GM12864 (cell line): ENCODE data around the gene SULT1A2.
"Not testable (repeated sequence)": the region's sequence is repeated elsewhere in the genome, so short reads cannot be mapped to it uniquely, and the experiment has no call there.

Experiments used
- DNase-seq: peaks from one replicate; pipeline ENCODE4 v3.0.0-alpha.2; 2011; ENCODE audit warnings: low read depth
- H3K4me3 ChIP-seq: 2 replicates; pipeline ENCODE4 v1.5.1; 2011; ENCODE audit warnings: mild to moderate bottlenecking, low read depth, low read length, control low read depth
- CTCF ChIP-seq: IDR thresholded peaks from 2 replicates; pipeline ENCODE4 v1.5.1; 2011; ENCODE audit warnings: low read depth, mild to moderate bottlenecking, moderate library complexity, low read length, control low read depth, inconsistent platforms; ENCODE audit errors: missing control alignments

The SULT1A2 gene

GRCh38 chr16:28573738-28574718 lies 22.8 kb downstream of the SULT1A2 start:
- no peak overlapping the region for H3K4me3 ChIP-seq
- DNase-seq = no peak
- no peak for TF ChIP-seq CTCF

- H3K4me3 ChIP-seq = no peak overlapping the region
- no peak for DNase-seq
- TF ChIP-seq CTCF = no peak
Measured at GRCh38 chr16:28572696-28573510, 23.9 kb downstream of the SULT1A2 start.

- TF ChIP-seq CTCF = no peak
- H3K4me3 ChIP-seq = no peak overlapping the region
- no peak for DNase-seq
Measured at GRCh38 chr16:28569968-28570752, 26.7 kb downstream of the SULT1A2 start.

- no peak for DNase-seq
- no peak overlapping the region for H3K4me3 ChIP-seq
- no peak for TF ChIP-seq CTCF
Measured at GRCh38 chr16:28569021-28569420, 27.8 kb downstream of the SULT1A2 start.

GRCh38 chr16:28567292-28567691 lies 29.6 kb downstream of the SULT1A2 start:
- no peak for DNase-seq
- TF ChIP-seq CTCF = no peak
- no peak overlapping the region for H3K4me3 ChIP-seq

- not testable (repeated sequence) for H3K4me3 ChIP-seq, DNase-seq
Measured at GRCh38 chr16:28566233-28566925, 30.5 kb downstream of the SULT1A2 start.
